Neural crest cell (in vitro differentiated cells): Measurements from ENCODE around the gene FCAMR. TPM values are rescaled to one million over a fixed set of nuclear protein-coding genes. Genes with fewer than 3 reads are reported as not detected.

Experiments
- DNase-seq: peaks from one replicate; pipeline ENCODE4 v3.0.0; 2021; ENCODE audit warnings: low read depth, mixed read lengths, low spot score
- H3K27ac Mint-ChIP-seq: one replicate; pipeline ENCODE4 v1.8.0; 2021; ENCODE audit warnings: mild to moderate bottlenecking, mixed read lengths; ENCODE audit not compliant: unreplicated experiment
- H3K27me3 Mint-ChIP-seq: 2 replicates; pipeline ENCODE4 v1.8.0; 2021; ENCODE audit warnings: low read depth, mild to moderate bottlenecking, mixed read lengths
- H3K36me3 Mint-ChIP-seq: 2 replicates; pipeline ENCODE4 v1.8.0; 2021; ENCODE audit warnings: low read depth, mild to moderate bottlenecking, mixed read lengths
- H3K4me1 Mint-ChIP-seq: 2 replicates; pipeline ENCODE4 v1.8.0; 2021; ENCODE audit warnings: mixed read lengths
- H3K4me3 Mint-ChIP-seq: one replicate; pipeline ENCODE4 v1.8.0; 2021; ENCODE audit warnings: mild to moderate bottlenecking, mixed read lengths
- H3K9me3 Mint-ChIP-seq: 2 replicates; pipeline ENCODE4 v1.8.0; 2021; ENCODE audit warnings: mixed read lengths
- CTCF ChIP-seq: fragments of 200-600 bp; sonication (generic); conservative IDR thresholded peaks from 2 replicates; pipeline ENCODE4 v1.5.0; 2021; ENCODE audit warnings: antibody characterized with exemption, mild to moderate bottlenecking
- total RNA-seq: library from RNA; stranded (reverse); gene quantifications from 2 replicates; pipeline ENCODE4 v1.2.1, GENCODE V29; 2021

Gene FCAMR
- total RNA-seq, 1 donor from 2014 or later = not detected

- Mint-ChIP-seq H3K27me3 (peaks cover 69% of the 10 kb centered on the region), H3K27ac (no peak overlapping the region), H3K4me1 (no peaks in the 10 kb centered on the region), H3K4me3 (no peak overlapping the region), H3K36me3 (no peaks in the 10 kb centered on the region), H3K9me3 (no peaks in the 10 kb centered on the region)
- TF ChIP-seq CTCF = no peak
- no peak for DNase-seq
Observed at GRCh38 chr1:206913766-206914537, 56.3 kb downstream of the FCAMR start.

DNA sequence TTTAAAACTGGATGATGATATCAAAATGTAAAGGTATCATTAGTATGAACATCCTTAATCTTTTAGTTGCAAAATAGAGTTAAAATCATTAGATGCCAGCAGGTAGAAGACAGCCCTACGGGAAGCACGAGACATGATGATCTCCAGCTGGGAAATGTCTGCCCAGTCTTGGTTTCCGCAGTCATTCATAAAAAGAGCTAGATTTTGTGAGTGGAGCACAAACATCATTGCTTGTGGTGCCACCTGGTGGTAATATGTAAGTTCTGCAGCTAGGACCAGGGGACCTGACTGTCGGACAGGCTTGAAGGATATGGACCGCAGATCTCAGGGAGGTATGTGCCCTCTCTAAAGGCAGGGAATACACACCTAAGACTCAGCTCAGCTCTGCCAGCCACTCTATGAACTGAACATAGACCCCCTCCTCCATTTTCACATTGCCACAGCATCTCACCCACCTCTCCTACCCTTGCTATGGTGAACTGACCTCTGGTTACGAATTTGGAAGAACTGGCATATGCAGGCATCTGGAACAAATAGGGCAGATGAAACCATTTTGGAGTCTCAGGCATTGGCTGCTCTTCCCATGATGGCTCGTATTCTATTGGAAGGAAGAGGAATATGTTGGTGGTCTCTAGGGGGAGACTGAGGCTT, 57.7 kb downstream of the FCAMR start:
- peak; percentile 56 for DNase-seq

GRCh38 chr1:206911064-206911663, 59.1 kb downstream of the FCAMR start:
- DNase-seq = no peak

More for the DNA sequence above, 57.7 kb downstream of the FCAMR start:
- TF ChIP-seq CTCF = peak; percentile 86
- Mint-ChIP-seq H3K4me1 (no peaks in the 10 kb centered on the region), H3K27me3 (peaks cover 81% of the 10 kb centered on the region), H3K27ac (no peak overlapping the region), H3K9me3 (no peaks in the 10 kb centered on the region), H3K4me3 (no peak overlapping the region), H3K36me3 (no peaks in the 10 kb centered on the region)

GRCh38 chr1:206909883-206910318, 60.4 kb downstream of the FCAMR start:
- no peaks in the 10 kb centered on the region for H3K4me1 Mint-ChIP-seq
- TF ChIP-seq CTCF = no peak
- no peaks in the 10 kb centered on the region for H3K36me3 Mint-ChIP-seq
- H3K9me3 Mint-ChIP-seq = no peaks in the 10 kb centered on the region
- H3K4me3 Mint-ChIP-seq = peak overlapping the region; percentile 64
- H3K27ac Mint-ChIP-seq = no peak overlapping the region
- DNase-seq = no peak
- peaks cover 92% of the 10 kb centered on the region for H3K27me3 Mint-ChIP-seq

More at GRCh38 chr1:206911064-206911663, 59.1 kb downstream of the FCAMR start:
- peaks cover 92% of the 10 kb centered on the region for H3K27me3 Mint-ChIP-seq
- H3K4me1 Mint-ChIP-seq = no peaks in the 10 kb centered on the region
- TF ChIP-seq CTCF = peak; percentile 89
- no peaks in the 10 kb centered on the region for H3K9me3 Mint-ChIP-seq
- no peak overlapping the region for H3K27ac Mint-ChIP-seq
- no peaks in the 10 kb centered on the region for H3K36me3 Mint-ChIP-seq
- H3K4me3 Mint-ChIP-seq = peak overlapping the region; percentile 73

DNA sequence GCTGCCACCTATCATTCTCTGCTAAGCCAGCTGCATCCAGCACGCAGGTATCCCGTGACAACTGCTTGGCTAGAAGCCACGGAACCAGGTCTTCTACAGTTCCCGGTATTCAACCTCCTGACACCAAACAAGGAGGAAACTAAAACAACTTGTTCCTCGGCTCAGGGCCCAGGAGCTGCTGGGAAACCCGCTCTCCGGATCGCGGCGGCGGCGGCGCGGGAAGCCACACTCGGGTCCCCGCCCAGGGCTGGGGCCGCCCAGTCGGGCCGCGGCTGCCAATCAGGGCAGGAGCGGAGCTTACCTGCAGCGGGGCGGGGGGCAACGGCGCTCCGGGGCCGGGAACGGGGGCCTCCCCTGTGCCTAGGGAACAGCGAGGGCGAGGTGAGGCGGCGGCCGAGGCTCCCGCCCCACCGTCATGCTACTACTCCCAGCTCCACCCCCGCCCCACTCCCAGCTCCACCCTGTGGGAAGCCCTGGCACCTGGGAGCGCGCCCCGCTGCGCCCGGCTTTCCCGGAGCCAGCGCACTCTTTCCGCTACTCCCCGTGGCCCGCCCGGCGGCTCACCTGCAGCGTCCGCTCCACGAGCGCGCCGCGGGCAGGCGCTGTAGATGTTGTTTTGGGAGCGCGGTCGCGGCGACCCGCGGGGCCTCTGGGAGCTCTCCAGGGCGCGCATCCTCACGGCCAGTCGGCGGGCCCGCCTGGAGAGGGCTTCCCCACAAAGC, 60.9 kb downstream of the FCAMR start:
- no peak for DNase-seq
- Mint-ChIP-seq H3K4me1 (no peaks in the 10 kb centered on the region), H3K27ac (no peak overlapping the region), H3K36me3 (no peaks in the 10 kb centered on the region), H3K4me3 (peak overlapping the region; percentile 41), H3K9me3 (no peaks in the 10 kb centered on the region), H3K27me3 (peaks cover 92% of the 10 kb centered on the region)
- no peak for TF ChIP-seq CTCF
